SK-N-MC (cell line): ENCODE results near the gene STRIP2.

Source experiments
- EZH2 ChIP-seq: fragments of 200-600 bp; sonication (generic); IDR thresholded peaks from one replicate; pipeline ENCODE4 v1.6.1; 2017; ENCODE audit warnings: antibody characterized with exemption
- POLR2AphosphoS5 ChIP-seq: IDR thresholded peaks from 2 replicates; pipeline ENCODE4 v1.6.1; 2012; ENCODE audit warnings: mild to moderate bottlenecking, low read depth, low read length, borderline replicate concordance

- TF ChIP-seq POLR2AphosphoS5 (no peak), EZH2 (no peak)
Observed at GRCh38 chr7:129401228-129401966, 32.8 kb upstream of the STRIP2 start.
